ENCODE results near the gene PTPN23.

PTPN23 gene, protein sequence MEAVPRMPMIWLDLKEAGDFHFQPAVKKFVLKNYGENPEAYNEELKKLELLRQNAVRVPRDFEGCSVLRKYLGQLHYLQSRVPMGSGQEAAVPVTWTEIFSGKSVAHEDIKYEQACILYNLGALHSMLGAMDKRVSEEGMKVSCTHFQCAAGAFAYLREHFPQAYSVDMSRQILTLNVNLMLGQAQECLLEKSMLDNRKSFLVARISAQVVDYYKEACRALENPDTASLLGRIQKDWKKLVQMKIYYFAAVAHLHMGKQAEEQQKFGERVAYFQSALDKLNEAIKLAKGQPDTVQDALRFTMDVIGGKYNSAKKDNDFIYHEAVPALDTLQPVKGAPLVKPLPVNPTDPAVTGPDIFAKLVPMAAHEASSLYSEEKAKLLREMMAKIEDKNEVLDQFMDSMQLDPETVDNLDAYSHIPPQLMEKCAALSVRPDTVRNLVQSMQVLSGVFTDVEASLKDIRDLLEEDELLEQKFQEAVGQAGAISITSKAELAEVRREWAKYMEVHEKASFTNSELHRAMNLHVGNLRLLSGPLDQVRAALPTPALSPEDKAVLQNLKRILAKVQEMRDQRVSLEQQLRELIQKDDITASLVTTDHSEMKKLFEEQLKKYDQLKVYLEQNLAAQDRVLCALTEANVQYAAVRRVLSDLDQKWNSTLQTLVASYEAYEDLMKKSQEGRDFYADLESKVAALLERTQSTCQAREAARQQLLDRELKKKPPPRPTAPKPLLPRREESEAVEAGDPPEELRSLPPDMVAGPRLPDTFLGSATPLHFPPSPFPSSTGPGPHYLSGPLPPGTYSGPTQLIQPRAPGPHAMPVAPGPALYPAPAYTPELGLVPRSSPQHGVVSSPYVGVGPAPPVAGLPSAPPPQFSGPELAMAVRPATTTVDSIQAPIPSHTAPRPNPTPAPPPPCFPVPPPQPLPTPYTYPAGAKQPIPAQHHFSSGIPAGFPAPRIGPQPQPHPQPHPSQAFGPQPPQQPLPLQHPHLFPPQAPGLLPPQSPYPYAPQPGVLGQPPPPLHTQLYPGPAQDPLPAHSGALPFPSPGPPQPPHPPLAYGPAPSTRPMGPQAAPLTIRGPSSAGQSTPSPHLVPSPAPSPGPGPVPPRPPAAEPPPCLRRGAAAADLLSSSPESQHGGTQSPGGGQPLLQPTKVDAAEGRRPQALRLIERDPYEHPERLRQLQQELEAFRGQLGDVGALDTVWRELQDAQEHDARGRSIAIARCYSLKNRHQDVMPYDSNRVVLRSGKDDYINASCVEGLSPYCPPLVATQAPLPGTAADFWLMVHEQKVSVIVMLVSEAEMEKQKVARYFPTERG (N-terminal part only)

DNA sequence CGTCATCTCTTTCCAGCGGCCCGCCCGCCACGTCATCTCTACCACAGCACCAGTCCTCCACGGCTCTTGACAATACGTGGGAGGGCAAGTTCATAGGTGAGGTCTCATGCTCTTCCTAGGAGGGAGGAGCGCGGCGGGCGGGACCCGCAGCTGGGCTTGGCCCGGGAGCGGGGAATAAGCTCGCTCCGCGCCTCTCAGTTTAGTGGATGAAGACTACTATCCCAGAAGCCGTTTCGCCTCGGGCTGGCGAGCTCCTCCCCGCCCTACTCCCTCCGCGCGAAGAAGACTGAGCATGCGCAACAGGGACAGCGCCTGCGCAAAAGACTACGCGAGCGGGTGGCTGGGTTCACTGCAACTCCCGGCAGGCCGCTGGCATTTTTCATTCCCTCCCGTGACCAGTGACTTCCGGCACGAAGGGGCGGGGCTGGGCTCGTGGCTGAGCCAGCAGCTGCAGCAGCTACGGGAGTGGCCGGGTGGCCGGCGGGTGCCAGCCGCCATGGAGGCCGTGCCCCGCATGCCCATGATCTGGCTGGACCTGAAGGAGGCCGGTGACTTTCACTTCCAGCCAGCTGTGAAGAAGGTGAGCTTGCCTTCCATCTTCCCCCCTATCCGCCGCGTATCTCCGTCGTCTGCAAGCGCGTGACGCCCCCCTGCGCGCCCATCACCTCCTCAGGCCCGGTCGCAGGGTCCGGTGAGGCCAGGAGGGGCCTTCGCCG is at the start of gene PTPN23:
Gene PTPN23 (plus strand): TSS at position 421 of the 716 bp plus-strand sequence. CDS start 76 bp downstream, at position 497.
- Histone ChIP-seq H3K36me3 (ENCODE audit: control insufficient read depth, low read length) (no peaks in the 10 kb centered on the region), H3K4me3 (ENCODE audit: low read length) (peak within 1 kb of the TSS; percentile 87), H3K9me2 (replicated peaks; ENCODE audit: control insufficient read depth, low read length) (no peaks in the 10 kb centered on the region), H3K79me2 (ENCODE audit: control insufficient read depth, low read length) (peaks cover 67% of the 10 kb centered on the region), H3K27ac (ENCODE audit: low read depth, low read length) (peak within 1 kb of the TSS; percentile 65), H3K9me3 (ENCODE audit: control insufficient read depth, insufficient read depth, low read length) (no peaks in the 10 kb centered on the region), H3K4me1 (ENCODE audit: control insufficient read depth, low read length) (peaks cover 40% of the 10 kb centered on the region), H4K20me1 (ENCODE audit: control insufficient read depth, insufficient read depth, low read depth, low read length) (0 out of 2 replicates have a peak, but pooled peaks cover 4% of the 10 kb centered on the region), H3K4me2 (ENCODE audit: low read length) (peak within 1 kb of the TSS; percentile 67), H3K27me3 (ENCODE audit: control insufficient read depth, low read length) (no peaks in the 10 kb centered on the region), H3F3A (ENCODE audit: control insufficient read depth, insufficient read depth) (no peaks in the 10 kb centered on the region)
- TF ChIP-seq, protein P1, sequence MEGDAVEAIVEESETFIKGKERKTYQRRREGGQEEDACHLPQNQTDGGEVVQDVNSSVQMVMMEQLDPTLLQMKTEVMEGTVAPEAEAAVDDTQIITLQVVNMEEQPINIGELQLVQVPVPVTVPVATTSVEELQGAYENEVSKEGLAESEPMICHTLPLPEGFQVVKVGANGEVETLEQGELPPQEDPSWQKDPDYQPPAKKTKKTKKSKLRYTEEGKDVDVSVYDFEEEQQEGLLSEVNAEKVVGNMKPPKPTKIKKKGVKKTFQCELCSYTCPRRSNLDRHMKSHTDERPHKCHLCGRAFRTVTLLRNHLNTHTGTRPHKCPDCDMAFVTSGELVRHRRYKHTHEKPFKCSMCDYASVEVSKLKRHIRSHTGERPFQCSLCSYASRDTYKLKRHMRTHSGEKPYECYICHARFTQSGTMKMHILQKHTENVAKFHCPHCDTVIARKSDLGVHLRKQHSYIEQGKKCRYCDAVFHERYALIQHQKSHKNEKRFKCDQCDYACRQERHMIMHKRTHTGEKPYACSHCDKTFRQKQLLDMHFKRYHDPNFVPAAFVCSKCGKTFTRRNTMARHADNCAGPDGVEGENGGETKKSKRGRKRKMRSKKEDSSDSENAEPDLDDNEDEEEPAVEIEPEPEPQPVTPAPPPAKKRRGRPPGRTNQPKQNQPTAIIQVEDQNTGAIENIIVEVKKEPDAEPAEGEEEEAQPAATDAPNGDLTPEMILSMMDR (IDR thresholded peaks at IDR 0.05; ENCODE audit: low read depth, low read length, poor library complexity, severe bottlenecking): no peak
- TF ChIP-seq EZH2phosphoT487 (IDR thresholded peaks at IDR 0.05; ENCODE audit: borderline replicate concordance, low read length): no peak

DNA sequence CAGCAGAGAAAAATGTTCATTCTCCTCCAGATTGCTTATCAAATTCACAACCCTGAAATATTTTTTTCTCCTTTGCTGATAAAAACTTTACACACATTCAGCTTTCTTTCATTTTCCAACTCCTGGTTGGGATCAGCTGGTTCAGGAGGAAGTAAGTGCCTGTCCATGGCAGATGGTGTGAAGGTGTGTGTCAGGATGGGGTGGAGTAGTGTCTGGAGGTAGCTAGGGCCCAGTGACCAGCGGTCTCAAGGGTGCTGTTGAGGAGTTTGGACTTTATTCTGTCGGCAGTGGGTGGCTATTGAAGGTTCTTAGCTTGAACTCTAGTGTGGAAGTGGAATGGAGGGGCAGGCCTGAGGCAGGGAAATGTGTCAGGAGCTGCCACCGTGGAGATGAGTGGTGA is 46.9 kb upstream of the PTPN23 start:
- Histone ChIP-seq H3K27ac (ENCODE audit: low read depth, low read length) (no peak overlapping the region), H3K27me3 (ENCODE audit: control insufficient read depth, low read length) (no peaks in the 10 kb centered on the region), H3K4me1 (ENCODE audit: control insufficient read depth, low read length) (no peaks in the 10 kb centered on the region), H3K9me3 (ENCODE audit: control insufficient read depth, insufficient read depth, low read length) (no peaks in the 10 kb centered on the region), H3K4me2 (ENCODE audit: low read length) (no peak overlapping the region), H3K79me2 (ENCODE audit: control insufficient read depth, low read length) (no peaks in the 10 kb centered on the region), H4K20me1 (ENCODE audit: control insufficient read depth, insufficient read depth, low read depth, low read length) (no peaks in the 10 kb centered on the region), H3K36me3 (ENCODE audit: control insufficient read depth, low read length) (peaks cover 89% of the 10 kb centered on the region), H3K4me3 (ENCODE audit: low read length) (no peak overlapping the region), H3K9me2 (replicated peaks; ENCODE audit: control insufficient read depth, low read length) (no peaks in the 10 kb centered on the region), H3F3A (ENCODE audit: control insufficient read depth, insufficient read depth) (no peaks in the 10 kb centered on the region)
- TF ChIP-seq EZH2phosphoT487 (IDR thresholded peaks at IDR 0.05; ENCODE audit: borderline replicate concordance, low read length): no peak
- TF ChIP-seq, protein P1 (IDR thresholded peaks at IDR 0.05; ENCODE audit: low read depth, low read length, poor library complexity, severe bottlenecking): no peak

DNA sequence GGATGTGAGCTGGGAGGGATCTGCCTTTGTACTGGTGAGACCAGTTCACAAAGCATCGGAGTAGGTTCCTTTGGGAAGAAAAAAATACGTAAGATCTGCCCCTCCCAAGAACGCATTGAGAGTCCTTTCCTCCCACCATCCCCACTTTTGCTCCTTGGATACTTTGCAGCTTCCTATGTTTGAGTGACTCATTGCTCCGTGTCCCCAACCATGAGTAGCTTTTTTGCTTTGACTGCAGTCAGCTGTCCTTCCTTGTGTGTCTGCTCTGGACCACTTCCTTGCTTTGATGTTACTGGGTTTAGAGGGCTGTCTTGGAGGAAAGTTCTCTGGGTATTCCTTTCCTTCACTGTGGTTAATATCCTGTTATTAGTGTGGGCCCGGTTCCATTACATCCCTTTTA is 43.2 kb upstream of the PTPN23 start:
- Histone ChIP-seq H3K9me3 (ENCODE audit: control insufficient read depth, insufficient read depth, low read length) (no peaks in the 10 kb centered on the region), H3K4me1 (ENCODE audit: control insufficient read depth, low read length) (no peaks in the 10 kb centered on the region), H3K4me2 (ENCODE audit: low read length) (no peak overlapping the region), H3F3A (ENCODE audit: control insufficient read depth, insufficient read depth) (no peaks in the 10 kb centered on the region), H3K79me2 (ENCODE audit: control insufficient read depth, low read length) (no peaks in the 10 kb centered on the region), H3K36me3 (ENCODE audit: control insufficient read depth, low read length) (peaks cover 79% of the 10 kb centered on the region), H3K27ac (ENCODE audit: low read depth, low read length) (no peak overlapping the region), H4K20me1 (ENCODE audit: control insufficient read depth, insufficient read depth, low read depth, low read length) (no peaks in the 10 kb centered on the region), H3K9me2 (replicated peaks; ENCODE audit: control insufficient read depth, low read length) (no peaks in the 10 kb centered on the region), H3K27me3 (ENCODE audit: control insufficient read depth, low read length) (no peaks in the 10 kb centered on the region), H3K4me3 (ENCODE audit: low read length) (no peak overlapping the region)
- no peak for TF ChIP-seq EZH2phosphoT487 (IDR thresholded peaks at IDR 0.05; ENCODE audit: borderline replicate concordance, low read length)
- TF ChIP-seq, protein P1 (IDR thresholded peaks at IDR 0.05; ENCODE audit: low read depth, low read length, poor library complexity, severe bottlenecking): no peak
